RPMI7951 (cell line): ENCODE data around the gene DPYSL5. TPM values are rescaled to one million over a fixed set of nuclear protein-coding genes. Genes with fewer than 3 reads are reported as not detected.
"Not testable (repeated sequence)": the region's sequence is repeated elsewhere in the genome, so short reads cannot be mapped to it uniquely, and the experiment has no call there.

ENCODE experiments used
- DNase-seq: peaks from one replicate; pipeline ENCODE4 v3.0.0-alpha.2; 2012; ENCODE audit warnings: low read depth
- total RNA-seq: library from RNA; depleted of rRNA; stranded (reverse); fragments of >200 nt; shearing (Covaris generic); gene quantifications from 2 replicates; pipeline ENCODE4 v1.2.3, GENCODE V29; 2014; rRNA removed

The DPYSL5 gene
- not detected in 2 replicates for total RNA-seq

DNA sequence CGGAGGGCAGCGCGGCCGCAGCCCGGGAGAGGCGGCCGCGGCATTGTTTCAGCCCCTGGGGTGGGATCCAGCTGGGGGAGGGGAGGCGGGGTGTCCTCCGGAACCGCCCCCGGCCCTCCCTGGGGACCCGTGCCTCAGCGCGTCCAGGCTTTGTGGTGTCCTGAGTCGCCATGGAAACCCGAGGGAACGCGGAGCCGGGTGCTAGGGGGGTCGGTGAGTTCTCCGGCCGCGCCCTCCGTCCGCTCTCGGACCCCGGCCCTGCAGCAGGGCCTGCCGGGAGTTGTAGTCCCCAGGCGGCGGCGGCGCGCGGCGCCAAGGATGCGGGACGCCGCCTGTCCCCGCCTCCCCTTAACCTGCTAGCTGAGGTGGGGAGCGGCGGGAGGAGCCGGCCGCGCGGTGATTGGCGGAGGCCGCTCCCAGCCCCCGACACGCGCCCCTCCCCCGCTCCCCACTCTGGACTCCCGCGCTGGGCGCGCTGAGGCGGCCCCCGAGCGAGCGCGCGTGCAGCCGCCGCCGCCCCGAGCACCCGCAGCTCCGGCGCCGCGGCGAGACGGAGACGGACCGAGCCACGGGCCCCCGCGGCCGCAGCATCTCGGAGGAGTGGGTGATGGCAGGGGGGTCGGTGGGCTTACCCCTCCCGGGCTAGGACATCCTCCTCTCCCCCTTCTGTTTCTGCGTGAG lies at the start of gene DPYSL5:
Gene DPYSL5, plus strand, starts transcription at position 478 of the 681 bp plus-strand sequence. CDS start 50,368 bp downstream, outside the sequence.
- no peak for DNase-seq

DNA sequence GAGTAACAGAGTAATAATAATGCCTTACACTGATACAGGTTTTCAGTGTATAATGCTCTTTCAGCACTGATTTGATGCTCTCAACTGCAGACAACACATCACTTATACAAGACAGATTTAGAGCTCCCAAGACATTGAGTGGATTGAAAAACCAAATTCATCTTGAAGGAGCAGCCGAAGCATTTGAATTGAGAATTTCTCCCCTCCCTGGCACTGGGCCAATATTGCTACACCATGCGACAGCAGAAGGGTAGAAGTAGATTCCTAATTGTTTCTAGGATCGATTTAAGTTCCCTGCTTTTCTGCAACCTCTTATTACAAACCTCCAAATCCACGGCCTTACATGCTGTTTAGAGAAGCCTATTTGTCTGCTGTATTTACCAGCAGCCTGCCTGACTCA lies 46.6 kb upstream of the DPYSL5 start:
- DNase-seq: no peak

DNA sequence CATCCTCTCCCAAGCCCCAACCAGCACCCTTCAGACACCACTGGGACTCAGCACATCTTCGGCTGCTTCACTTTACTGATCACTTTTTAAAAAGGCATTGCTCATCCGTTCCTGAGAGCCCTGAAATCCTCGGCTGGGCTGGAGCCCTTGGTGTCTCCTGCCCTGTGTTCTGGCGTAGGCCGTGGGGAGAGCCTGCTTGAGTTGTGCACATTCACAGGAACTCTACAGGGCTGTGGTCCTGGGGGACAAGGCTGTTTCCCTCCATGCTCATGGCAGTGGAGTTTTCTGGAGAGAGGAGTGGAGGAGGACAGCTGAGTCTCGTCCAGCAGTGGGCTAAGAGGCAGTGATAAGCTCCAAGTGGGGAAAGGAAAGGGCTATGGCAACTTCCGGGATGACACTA lies 46.1 kb upstream of the DPYSL5 start:
- DNase-seq: no peak

GRCh38 chr2:26805241-26805676 lies 42.7 kb upstream of the DPYSL5 start:
- DNase-seq: peak; percentile 96

DNA sequence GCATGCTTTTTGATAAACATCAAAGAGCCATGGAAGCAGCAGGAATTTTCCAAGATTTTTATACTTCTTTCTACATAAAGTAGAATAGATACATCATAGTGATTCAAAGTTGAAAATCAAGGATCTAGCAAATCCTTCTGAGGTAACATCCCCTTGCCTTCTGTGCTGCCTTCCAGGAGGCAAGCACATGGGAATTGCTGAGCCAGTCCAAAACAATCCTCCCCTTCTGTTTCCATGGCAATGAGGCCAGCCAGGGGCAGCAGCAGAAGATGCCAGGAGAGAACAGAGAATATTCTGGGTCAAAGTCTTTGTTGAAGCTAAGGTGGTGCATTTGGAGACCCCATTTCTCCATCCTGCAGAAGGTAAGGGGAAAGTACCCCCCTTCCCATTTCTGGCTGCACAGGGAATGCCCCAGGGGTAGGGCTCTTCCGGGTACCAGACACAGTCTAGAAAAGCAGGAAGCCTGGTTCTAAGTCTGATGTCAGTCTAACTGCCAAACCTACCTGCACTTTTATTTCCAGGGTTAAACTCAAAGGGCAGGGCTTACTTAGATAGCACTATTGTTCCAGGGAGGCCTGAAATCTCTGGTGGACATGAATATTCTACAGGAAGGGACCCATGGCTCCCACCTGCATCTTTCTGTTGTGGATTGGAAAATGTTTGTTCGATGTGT lies 40.0 kb upstream of the DPYSL5 start:
- DNase-seq: peak; percentile 52

DNA sequence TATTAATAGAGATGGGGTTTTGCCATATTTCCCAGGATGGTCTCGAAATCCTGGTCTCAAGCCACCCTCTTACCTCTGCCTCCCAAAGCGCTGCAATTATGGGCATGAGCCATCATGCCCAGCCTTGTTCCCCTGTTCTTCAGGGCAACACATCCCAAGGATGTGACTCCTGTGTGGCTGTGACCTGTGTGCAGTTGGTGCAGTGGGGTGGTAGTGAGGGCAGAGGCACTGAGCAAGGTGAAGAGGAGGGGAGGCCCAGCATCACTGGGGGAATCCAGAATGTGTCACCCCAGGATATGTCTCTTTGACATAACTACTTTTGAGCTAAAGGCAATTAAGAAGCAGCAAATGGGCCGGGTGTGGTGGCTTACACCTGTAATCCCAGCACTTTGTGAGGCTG lies 38.7 kb upstream of the DPYSL5 start:
- no peak for DNase-seq

DNA sequence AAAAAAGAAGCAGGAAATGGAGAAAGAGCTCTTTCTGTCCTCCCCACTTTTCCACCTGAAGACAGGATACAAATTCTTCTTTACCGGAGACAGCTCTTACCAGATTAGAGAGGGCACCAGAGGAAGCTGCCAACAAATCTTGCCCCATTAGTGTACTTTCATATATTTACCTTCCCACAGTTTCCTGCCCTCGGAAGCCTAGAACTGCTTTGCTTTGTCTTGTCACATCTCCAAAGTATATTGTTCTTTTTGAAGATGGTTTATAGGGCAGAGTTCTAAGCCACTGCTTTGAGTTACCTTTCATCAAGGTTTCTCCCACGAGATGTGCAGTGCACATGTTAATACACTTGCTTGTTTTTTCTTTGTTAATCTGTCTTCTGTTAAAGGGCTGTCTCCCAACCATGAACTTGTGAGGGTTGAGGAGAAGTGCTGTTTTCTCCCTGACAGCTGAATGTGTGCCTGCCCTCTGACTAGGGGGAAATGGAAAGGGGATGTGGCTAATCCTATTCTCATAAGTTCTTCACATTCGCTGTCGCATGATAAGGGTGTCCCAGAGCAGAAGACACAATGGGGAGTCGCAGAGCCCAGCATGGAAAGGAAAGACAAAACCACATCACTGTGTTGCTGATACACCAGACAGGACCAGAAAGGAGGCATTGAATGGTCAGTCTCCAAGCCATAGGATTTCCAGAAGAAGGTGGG lies 37.9 kb upstream of the DPYSL5 start:
- no peak for DNase-seq

DNA sequence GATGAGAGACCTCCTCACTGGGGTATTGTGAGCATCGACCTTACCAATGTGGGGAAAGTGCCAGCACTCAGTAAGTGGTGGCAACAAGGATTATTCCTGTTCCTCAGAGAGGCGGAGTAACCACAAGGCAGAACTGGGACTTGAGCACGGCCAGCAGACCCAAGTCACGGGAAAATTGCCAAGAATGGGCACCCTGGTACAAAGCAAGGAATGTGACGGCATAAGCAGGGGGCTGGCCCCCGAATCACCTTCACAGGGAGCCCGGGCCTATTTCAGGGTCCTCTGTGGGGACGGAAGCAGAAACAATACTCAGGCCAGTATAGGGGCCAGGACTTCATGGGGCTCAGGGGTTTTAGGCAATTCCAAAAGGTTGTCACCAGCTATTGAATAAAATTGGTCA lies 36.7 kb upstream of the DPYSL5 start:
- no peak for DNase-seq

- DNase-seq: no peak
Measured at GRCh38 chr2:26811791-26812694, 35.9 kb upstream of the DPYSL5 start.

DNA sequence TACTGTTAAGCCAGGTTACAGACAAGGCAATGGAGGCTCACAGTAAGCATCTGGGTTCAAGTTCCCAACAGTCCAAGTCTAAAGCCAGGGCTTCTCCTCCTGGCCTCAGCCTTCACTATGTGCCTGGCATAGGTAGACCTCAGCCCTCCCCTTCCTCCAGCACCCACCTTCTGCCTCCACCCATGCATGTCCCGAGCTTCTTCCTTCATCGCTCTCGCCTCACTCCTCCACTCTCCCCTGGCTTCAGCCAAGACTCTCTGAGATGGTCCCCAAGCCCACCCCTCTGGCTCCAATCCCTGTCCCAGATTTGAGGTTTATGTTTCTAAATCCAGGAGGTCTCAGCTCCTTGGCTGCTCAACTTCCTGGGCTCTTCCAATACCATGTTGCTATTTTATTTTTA lies 35.2 kb upstream of the DPYSL5 start:
- DNase-seq: no peak

- not testable (repeated sequence) for DNase-seq
Measured at GRCh38 chr2:26814072-26814765, 33.7 kb upstream of the DPYSL5 start.

DNA sequence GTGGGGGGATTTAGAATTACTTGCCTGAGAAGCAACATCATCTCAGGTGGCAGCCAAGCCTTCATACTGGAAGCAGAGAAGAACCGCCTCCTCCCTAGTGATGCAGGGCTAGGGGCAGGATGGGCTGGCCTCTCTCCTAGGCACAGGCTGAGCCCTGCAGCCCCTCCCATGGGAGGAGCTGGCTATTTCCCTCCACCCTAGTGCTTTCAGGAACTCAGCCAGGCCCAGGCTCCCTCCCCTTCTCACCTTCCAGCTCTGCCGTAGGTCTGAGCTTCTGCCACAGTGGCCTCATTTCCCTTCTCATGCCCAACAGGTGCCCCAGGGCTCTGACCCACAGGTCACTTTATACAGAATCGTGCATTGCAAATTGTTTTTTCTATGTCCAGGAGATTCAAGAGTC lies 31.0 kb upstream of the DPYSL5 start:
- DNase-seq: no peak

- DNase-seq: no peak
Measured at GRCh38 chr2:26818255-26818654, 29.7 kb upstream of the DPYSL5 start.

- DNase-seq: no peak
Measured at GRCh38 chr2:26818972-26819371, 29.0 kb upstream of the DPYSL5 start.

DNA sequence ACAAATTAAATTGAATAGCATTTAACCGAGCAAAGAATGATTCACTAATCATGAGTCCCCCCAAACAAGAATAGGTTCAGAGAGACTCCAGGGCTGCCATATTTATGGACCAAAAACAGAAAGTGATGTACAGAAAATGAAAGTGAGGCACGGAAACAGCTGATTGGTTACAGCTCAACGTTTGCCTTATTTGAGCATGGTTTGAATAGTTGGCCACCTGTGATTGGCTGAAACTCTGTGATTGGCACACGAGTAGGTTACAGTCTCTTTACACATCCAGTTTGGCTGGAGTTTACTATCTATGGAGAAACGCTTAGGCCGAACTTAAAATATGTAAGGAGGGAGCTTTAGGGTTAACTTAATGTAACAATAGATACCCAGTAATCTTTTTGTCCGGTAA lies 27.0 kb upstream of the DPYSL5 start:
- DNase-seq: peak; percentile 43

GRCh38 chr2:26822877-26823276 lies 25.1 kb upstream of the DPYSL5 start:
- no peak for DNase-seq

GRCh38 chr2:26838121-26838906 lies 9.6 kb upstream of the DPYSL5 start:
- DNase-seq: peak; percentile 43

DNA sequence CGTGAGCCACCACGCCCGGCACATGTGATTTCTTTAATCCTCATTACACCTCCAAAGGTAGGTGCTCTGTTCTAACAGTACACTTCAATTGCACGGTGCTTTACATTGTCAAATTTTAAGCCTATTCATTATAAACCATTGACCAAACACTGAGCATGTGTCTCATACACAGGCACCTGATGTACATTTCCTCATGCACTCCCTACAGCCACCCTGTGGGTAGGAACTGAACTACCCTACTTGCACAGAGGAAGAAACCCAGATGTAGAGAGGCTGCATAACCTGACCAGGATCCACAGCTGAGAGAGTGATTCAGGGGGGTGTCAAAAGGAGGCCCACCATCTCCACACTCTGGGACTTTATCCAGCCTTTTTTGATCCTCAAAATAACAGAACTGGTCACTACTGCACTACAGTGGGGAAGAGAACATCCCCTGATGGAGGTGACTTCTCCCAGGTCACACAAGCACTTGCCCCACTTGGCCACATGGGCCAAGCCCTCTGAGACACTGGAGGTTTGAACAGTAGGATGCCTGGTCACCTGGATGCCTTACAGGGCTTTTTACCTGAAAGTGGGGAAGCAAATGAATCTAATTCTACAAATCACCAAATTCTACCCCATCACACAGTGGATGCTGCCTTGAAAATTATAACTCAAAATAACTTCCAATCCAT lies 6.9 kb upstream of the DPYSL5 start:
- DNase-seq: no peak

DNA sequence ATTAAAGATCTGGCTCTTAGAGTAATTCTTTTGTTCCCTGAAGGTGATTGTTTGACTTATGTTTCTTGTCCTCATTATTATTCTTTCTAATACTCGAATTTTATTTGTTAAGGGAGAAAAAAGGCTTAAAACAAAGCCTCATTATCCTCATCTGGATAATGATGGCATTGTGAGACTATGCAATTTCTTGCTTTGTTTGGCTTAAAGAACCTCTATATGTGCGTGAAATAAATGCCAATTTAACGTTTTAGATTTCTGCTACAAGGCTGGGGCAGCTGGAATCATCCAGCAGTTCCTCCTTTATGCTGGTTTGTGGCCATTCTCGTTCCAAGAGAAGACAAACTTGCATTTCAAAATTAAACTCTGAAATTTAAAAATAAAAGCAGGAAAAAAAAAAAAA lies 4.9 kb upstream of the DPYSL5 start:
- no peak for DNase-seq

- no peak for DNase-seq
Measured at GRCh38 chr2:26845021-26845420, 2.9 kb upstream of the DPYSL5 start.
